ENCODE data around the gene ENG.

DNA sequence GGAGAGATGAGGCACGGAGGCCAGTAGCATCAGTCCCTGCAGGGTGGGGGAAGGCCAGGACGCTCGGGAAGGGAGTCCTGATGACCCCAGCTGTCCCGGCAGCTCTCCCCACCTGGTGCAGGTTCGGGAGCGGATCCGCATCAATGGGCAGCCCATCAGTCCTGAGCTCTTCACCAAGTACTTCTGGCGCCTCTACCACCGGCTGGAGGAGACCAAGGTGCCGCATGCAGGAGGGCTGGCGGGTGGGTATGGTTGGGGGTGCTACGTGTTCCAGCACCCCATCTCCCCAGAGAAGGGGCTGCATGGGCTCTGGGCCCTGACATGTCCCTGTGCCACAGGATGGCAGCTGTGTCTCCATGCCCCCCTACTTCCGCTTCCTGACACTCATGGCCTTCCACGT, 47.6 kb downstream of the ENG start:
- TF ChIP-seq, protein P1, sequence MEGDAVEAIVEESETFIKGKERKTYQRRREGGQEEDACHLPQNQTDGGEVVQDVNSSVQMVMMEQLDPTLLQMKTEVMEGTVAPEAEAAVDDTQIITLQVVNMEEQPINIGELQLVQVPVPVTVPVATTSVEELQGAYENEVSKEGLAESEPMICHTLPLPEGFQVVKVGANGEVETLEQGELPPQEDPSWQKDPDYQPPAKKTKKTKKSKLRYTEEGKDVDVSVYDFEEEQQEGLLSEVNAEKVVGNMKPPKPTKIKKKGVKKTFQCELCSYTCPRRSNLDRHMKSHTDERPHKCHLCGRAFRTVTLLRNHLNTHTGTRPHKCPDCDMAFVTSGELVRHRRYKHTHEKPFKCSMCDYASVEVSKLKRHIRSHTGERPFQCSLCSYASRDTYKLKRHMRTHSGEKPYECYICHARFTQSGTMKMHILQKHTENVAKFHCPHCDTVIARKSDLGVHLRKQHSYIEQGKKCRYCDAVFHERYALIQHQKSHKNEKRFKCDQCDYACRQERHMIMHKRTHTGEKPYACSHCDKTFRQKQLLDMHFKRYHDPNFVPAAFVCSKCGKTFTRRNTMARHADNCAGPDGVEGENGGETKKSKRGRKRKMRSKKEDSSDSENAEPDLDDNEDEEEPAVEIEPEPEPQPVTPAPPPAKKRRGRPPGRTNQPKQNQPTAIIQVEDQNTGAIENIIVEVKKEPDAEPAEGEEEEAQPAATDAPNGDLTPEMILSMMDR (conservative IDR thresholded peaks at IDR 0.05 in 1 of 2, IDR thresholded peaks at IDR 0.05 in 1 of 2; ENCODE audit: extremely low read depth in 1 of 2, insufficient read depth in 1 of 2, low read depth in 1 of 2, low read length in 2 of 2) = no peak
- TF ChIP-seq EZH2 (IDR thresholded peaks at IDR 0.05; ENCODE audit: borderline replicate concordance, low read length) = no peak
